NCI-H1092 (cell line): Measurements from ENCODE around the gene RMI1.
"Not testable (repeated sequence)": the region's sequence is repeated elsewhere in the genome, so short reads cannot be mapped to it uniquely, and the experiment has no call there.

ENCODE experiments used
- DNase-seq: peaks from one replicate; lab custom pipeline; 2025; lab: John Stamatoyannopoulos, UW

RMI1 gene

DNA sequence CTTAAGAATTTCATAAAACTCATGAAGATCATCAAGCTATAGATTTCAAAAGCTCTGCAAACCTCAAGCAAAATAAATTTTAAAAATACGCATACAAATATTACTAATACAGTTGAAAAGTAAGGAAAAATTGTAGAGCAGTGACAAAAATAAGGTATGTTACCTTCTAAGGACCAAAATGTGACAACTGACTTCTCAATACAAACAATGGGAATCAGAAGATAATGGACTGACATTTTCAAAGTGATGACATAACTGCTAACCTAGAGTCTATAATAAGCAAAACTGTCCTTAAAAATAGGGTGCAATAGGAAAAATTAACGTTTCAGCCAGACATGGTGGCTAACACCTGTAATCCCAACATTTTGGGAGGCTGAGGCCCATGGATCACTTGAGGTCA lies 27.1 kb downstream of the RMI1 start:
- DNase-seq, result no peak

- DNase-seq, result no peak
These were observed 43.5 kb downstream of the RMI1 start for GRCh38 chr9:84024041-84024575.

DNA sequence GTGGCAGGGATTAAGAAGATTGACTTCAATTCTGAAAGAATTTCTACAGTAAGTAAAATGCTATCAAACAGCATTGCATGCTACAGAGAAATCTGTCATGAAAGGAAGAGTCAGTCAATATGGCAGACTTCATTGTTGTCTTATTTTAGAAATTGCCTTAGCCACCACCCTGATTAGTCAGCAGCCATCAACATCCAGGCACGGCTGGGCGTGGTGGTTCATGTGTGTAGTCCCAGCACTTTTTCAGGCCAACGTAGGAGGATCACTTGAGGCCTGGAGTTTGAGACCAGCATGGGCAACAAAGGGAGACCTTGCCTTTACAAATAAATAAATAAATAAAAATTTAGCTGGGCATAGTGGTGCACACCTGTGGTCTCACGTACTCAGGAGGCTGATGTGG lies 46.6 kb downstream of the RMI1 start:
- DNase-seq, result no peak

DNA sequence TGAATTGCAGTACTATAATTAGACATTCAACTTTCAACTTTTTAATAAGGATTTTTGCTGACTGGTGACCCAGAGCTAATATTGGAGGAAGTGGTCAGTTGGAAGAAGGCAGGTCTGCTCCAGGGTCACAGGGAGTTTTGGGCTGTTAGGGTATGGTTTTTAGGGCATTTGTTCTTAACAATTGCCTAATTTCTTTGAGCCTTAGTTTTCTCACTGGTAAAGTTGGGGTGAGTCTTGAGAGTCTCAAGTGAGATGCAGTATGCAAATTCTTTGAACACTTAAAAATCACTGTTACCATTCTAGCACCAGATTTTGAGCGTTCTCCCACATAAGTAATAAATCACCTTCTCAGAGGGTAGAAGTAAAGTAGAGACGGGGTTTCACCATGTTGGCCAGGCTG lies 50.9 kb downstream of the RMI1 start:
- DNase-seq, result no peak

GRCh38 chr9:84041857-84042256 lies 61.3 kb downstream of the RMI1 start:
- not testable (repeated sequence) for DNase-seq

GRCh38 chr9:84045481-84046097 lies 65.0 kb downstream of the RMI1 start:
- no peak for DNase-seq
